NCI-H1048 (cell line): ENCODE measurements around the gene MAML2.
"Not testable (repeated sequence)": the region's sequence is repeated elsewhere in the genome, so short reads cannot be mapped to it uniquely, and the experiment has no call there.

Experiments used
- DNase-seq: peaks from one replicate; lab custom pipeline; 2025; lab: John Stamatoyannopoulos, UW

Gene MAML2

GRCh38 chr11:96185220-96185768 is 157.7 kb downstream of the MAML2 start:
- no peak for DNase-seq

DNA sequence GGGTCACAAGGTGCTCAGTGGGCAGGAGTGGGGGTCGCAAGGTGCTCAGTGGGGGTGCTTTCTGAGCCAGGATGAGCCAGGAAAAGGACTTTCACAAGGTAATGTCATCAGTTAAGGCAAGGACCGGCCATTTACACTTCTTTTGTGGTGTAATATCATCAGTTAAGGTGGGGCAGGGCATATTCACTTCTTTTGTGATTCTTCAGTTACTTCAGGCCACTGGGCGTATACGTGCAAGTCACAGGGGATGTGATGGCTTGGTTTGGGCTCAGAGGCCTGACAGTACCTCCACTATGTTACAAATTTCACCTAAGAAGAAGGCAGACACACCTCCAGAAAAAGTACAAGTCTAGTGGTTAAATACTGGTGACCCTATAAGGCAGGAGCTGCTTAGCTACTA is 162.1 kb downstream of the MAML2 start:
- DNase-seq = not testable (repeated sequence)

DNA sequence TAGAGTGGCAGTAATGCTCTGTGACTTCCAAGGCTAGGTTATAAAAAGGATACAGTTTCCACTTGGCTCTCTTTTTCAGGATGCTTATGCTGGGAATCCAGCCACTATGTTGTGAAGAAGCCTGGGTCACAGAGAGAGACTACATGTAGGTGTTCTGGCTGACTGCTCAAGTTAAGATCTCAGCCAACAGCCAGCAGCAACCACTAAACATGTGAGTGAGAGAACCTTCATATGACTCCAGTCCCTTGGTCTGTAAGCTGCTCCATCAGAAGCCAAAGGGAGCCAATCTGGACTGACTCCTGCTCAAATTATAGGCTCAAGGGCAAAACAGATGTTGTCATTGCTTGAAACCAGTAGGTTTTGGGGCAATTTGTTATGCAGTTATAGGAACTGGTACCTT is 162.7 kb downstream of the MAML2 start:
- DNase-seq = no peak

DNA sequence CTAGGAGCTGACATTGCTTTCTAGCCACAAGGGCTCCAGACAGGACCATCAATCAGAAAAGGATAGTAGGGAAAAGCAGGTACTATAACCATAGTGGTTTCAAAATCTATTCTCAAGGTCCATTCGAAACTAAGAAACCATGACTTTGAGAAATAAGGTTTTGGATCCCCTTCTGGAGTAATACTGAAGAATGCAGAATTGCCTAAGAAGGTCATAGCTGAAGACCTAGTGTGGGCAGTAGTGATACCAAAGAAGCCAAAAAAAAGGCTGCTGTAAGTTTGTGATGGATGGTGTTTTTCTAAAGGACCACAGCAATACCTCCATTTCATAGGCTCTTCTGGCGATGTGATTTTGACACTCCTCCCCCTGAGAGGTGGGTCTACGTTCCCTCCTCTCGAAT is 163.1 kb downstream of the MAML2 start:
- no peak for DNase-seq

- no peak for DNase-seq
These were observed 164.1 kb downstream of the MAML2 start for GRCh38 chr11:96178887-96179279.

GRCh38 chr11:96178049-96178886 is 164.7 kb downstream of the MAML2 start:
- DNase-seq = no peak

DNA sequence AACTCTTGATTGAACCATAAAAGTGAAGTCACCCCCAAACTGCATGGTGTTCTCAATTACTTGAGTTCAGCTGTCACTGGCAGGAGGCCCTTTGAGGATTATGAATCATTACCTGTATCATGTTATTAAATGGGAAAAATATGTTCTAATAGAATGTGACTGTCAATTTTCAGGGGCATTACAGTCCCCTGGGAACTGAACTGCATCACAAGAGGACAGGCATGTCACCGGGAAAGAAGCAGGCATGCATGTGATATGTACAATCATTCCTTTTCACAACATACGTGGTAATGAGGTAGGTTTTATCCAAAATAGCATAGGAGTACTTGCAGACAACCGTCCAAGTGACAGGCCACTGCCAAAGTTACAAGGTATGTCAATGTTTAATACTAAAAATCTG is 165.8 kb downstream of the MAML2 start:
- no peak for DNase-seq

GRCh38 chr11:96173906-96174305 is 169.1 kb downstream of the MAML2 start:
- no peak for DNase-seq

- DNase-seq = no peak
These were observed 169.6 kb downstream of the MAML2 start for GRCh38 chr11:96173422-96173821.

- DNase-seq = no peak
These were observed 170.4 kb downstream of the MAML2 start for GRCh38 chr11:96172604-96173003.

- DNase-seq = no peak
These were observed 173.7 kb downstream of the MAML2 start for GRCh38 chr11:96169250-96169649.

GRCh38 chr11:96168623-96169022 is 174.4 kb downstream of the MAML2 start:
- DNase-seq = no peak

- DNase-seq = no peak
These were observed 175.2 kb downstream of the MAML2 start for GRCh38 chr11:96167787-96168186.

DNA sequence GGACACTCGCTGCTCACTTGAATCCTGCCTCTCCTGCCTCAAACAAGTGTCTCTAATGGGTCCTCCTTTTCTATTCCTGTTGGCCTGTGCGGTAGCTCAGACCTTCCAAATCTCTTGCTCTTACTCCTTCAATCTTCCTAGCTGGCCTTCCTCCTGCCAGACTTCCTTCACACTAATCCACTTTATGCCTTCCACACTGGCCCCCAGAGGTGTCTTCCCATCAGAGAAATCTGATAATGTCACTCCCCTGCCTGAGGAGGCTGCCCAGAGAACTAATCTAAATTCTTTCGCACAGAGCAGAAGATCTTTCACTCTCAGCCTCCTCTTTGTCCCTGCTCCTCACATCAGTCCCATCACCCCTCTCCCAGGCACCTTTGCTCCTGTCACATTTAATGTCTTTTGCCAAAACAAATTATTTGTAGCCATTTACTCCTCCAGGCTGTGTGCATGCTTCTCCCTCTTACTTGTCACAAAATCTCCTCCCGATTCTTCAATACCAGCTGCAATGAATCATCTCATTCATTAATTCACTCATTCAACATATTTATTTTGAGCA is 175.7 kb downstream of the MAML2 start:
- no peak for DNase-seq

GRCh38 chr11:96162816-96163499 is 180.0 kb downstream of the MAML2 start:
- no peak for DNase-seq

DNA sequence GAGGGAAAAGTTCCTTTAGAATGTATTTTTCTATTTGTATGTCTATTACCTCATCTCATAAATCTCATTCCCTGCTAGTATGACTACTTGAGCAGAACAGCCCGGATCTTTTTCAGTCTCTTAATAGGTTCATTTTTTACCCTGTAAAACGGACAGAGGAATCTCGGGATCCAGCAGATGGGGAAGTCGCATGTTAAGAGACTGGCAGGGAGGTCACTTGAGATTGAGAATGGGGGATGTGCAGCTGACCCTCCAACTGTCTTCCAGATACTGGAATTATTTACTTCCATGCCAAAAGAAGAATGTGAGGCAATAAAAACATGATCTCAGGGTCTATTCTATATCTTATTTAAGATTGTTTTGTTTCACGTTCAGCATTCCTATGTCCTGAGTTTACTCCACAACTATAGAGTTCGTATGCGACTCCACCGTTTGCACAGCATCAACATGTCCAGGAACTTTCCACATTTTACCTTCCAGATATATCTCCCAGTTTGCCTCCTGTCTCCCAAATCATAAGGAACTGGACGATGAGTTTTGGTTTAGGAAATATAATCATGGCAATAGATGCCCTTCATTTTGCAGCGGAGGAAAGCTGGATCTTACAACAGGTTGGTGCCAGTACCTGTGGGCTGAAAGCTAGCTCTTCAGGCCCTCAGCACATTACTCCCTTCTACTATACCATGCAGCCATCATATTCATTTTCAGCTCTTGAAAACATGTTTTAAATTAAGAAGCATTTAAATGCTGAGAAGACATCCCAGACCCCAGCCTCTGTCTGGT is 181.5 kb downstream of the MAML2 start:
- no peak for DNase-seq

- DNase-seq = no peak
These were observed 182.2 kb downstream of the MAML2 start for GRCh38 chr11:96160732-96161306.

DNA sequence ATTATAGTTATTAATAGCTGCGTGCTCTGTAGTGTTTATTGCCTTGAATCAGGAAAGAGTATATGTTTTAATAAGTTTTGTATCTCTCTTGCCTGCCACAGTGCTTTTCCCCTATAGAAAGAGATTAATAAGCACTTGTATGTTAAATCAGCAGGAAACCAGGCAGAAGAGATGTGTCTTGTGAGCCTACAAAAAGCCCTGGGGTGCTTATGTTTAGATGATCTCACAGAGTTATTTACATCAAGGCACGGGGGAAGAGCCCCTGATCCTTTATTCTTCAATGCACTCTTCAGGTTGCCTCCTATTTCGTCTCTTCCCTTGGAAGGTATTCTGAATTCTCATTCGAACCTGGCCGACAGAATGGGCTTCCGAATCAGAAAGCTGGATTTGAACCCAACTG is 183.0 kb downstream of the MAML2 start:
- DNase-seq = no peak

DNA sequence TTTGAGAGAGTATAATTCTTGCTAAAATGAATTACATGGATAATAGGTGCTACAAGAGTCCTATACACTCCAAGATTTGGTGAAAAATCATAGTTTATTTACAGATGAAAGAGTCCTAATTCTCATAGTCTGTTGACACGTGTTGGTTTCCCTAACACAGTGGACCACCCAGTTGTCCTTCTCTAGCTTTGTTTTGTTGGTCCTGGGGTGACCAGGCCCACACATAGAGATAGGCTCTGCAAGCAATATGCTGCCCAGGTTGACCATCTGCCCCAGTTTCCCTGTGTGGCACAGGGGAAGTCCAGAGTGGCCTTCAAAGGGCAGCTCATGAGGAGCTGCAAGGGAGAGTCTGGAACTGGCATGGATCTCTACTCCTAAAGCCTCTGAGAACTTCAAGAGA is 184.9 kb downstream of the MAML2 start:
- DNase-seq = no peak

GRCh38 chr11:96157517-96157873 is 185.5 kb downstream of the MAML2 start:
- DNase-seq = no peak

DNA sequence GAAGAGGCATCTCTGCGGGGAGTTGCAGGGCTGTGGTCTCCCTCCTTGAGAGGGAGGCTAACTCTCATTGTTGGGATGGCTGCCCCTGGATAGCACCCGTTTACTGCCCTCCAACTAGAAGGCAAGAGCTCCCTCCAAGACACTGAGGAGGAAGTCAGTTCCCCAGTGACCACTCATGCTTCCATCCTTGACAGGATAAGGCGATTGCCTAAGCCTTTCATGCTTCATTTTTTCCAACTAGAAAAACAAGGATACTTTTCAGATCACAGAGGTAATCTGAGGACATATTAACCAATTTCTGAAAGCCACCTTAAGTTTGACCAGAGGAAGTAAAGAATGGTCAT is 186.6 kb downstream of the MAML2 start:
- DNase-seq = no peak
